HG03521 (cell line): ENCODE data around the gene SH3RF3.

Source experiments
- ATAC-seq: cut with Tn5 transposase; IDR thresholded peaks from one replicate; pipeline ENCODE4 v1.9.1; 2021; ENCODE audit warnings: mild to moderate bottlenecking, moderate library complexity; ENCODE audit not compliant: unreplicated experiment

The SH3RF3 gene

DNA sequence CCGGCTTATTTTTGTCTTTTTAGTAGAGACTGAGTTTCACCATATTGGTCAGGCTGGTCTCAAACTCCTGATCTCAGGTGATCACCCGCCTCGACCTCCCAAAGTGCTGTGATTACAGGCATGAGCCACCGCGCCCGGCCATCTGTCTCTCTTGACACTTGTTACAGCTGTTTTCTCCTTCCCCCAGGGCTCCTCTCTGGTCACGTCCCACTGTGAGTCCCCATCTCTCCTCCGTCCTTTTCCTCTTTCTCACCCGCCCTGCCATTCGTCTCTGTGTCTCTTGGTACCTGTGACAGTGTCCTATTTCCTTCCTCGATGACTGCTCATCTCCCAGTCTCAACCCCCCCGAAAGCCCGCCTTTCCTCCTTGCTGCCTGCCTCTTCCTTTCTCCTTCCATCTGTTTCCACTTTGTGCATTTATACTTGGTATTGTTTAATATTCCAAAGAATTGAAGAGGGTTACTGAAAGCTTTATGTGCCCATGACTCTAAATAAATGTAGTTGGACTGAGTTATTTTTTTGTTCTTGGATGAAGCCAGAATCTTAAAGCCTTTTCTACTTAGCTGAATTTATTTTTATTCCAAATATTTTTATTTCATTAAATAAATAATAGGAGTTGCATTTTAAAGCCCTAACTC, 241.5 kb downstream of the SH3RF3 start:
- ATAC-seq = no peak

DNA sequence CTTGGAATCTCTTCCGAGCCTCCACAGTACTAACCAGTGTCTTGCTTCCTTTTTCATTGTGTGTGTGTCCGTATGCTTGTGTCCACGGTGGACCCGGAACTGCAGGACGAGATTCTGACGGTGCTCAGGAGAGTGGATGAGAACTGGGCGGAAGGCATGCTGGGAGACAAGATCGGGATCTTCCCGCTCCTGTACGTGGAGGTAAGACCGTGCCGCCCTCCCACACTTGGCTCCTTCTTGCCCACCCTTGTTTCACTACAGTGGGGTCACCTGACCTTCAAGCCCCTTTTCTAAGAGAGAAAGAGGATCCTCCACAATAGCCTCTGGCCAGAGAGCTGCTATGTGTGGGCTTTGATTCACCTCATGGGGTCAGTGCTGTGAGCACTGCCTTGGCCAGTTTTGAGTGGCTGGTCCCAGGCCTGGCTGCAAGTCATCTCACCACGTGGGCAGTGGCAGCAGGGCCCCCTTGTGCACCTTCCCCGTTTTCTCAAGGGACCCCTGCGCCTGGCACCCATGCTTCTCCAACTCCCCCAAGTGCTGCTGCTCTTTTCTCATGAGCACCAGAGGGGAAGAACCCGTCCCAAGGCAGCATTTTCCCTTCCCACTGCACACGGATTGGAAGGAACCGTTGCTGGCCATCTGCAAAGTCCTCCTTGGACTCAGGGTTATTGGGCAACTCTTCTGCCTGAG, 242.6 kb downstream of the SH3RF3 start:
- no peak for ATAC-seq

DNA sequence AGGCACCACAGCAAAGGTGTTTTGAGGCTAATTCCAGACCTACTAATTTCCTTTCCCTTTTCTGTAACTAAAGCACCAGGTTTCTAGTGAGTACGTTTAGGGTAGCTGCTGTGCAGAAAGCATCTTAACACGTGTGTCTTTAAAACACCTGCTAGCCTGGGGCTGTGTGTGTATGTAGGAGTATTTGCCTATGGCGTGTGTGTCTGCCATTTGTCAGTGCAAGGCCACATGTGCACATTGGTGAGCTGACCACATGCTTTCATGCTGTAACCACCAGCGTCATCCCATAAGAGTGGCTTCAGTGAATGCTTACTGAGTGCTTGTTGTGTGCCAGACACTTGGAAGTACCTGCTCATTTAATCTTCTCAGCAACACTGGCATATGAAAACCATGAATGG, 243.2 kb downstream of the SH3RF3 start:
- ATAC-seq = no peak

DNA sequence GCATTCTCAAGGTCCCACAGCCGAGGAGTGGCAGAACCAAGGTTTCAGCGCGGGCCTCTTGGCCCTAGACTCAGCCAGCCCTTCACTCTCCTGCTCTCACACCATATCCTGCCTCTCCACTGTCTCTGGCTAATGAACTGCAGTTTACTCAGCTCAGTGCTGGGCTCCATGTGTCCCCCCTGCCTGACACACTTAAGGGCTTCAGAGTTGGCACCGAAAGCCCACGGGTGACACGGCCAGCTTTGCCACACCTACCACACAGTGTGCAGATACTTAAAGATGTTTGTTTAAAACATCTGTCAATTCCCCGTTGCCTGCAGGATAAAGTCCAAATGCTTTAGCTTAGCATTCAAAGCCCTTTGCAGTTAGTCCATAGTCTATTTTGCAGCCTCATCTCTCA, 243.6 kb downstream of the SH3RF3 start:
- ATAC-seq = no peak

DNA sequence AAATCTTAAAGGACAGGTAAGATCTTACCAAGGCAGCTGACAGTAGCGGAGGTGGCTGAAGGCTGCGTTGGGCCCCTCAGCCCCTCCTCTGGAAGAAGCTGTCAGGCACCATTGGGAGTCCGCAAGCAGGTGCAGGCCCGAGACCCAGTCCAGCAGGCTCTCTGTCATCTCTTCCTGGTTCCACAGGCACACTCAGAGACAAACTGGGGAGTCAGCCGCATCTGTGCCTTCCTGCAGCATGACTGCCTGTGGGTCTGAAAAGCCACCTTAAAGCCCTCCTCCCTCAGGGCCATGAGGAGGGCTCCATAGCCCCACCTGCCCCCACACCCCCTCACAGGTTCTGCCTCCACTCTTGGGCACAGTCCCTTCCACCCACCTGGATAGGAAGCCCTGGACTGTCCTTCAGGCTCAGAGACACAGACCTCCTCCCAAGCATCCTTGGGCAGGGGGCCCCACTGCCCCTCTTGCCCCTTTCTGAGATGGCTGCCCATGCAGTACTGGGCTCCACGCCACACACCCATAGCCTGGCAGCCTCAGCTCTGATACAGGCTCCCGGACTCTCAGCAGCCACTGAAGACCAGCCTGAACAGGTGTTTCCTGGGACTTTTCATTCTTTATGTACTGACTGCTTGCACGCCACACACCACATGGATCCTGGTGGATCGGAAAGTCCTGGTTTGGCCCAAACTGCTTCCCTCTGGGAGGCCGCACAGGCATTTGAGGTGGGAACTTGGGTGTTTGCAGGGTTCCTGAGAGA, 245.0 kb downstream of the SH3RF3 start:
- no peak for ATAC-seq

DNA sequence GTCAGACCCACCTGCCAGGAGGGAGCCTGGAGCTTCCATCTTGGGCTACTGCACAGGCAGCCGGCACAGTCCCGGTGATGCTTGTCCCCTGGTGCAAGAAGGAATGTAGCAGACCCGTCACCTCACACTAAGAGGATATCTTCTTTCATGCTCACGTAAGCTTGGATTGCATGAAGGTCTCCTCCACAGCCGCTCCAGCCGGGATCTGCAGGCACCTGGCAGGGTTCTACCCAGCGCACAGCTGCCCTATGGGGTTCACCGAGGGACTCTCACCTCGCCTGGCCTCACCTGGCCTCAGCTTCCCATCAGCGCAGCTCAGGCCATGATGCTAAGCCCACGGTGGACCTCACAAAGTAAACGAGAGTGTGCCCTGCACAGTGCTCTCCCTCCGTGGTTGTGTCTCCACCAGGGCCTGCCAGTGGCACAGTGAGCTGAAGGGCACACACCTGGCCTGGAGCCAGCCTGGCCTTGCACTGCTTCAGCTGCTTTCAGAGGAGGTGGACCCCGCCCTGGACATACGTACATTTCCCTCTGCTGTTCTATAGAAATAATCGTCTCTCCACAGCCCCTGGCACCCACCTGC, 245.6 kb downstream of the SH3RF3 start:
- ATAC-seq = no peak

DNA sequence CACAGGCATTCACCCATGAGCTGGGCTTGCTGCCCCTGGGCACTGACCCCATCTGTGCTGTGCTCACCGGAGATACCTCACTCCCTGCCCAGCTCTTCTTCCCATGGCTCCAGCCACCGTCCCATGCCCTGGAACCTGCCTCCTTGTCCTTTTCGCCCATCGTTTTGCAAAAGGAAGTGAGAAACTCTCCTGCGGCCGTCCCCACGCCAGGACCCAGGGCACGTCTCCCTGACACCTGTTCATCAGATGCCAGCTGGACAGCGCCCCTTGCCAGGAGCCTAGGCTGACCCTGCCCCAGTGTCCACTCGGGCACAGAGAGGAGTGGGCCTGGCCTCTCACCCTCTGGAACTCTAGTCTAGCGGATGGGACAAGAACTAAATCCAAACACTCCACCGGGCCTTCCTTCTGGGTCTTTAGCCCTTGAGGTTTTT, 246.1 kb downstream of the SH3RF3 start:
- ATAC-seq = no peak

DNA sequence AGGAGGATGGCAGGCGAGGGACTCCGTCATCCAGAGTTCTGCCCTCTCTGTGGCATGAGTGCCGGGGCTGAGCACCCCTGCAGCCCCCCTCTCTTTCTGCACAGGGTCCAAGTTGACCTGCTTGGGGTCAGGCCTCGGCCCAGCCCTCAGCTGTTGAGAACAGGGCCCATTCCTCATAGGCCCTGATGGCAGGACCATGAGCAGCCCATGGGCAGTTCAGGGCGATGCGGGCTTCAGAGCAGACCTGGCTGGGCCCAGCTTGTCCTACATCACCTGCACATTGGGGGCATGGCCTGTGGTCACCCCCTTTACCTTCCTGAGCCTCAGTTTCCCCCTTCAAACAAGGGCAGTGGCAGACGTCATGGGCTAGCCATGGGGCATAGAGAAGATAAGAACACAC, 246.7 kb downstream of the SH3RF3 start:
- ATAC-seq = no peak

DNA sequence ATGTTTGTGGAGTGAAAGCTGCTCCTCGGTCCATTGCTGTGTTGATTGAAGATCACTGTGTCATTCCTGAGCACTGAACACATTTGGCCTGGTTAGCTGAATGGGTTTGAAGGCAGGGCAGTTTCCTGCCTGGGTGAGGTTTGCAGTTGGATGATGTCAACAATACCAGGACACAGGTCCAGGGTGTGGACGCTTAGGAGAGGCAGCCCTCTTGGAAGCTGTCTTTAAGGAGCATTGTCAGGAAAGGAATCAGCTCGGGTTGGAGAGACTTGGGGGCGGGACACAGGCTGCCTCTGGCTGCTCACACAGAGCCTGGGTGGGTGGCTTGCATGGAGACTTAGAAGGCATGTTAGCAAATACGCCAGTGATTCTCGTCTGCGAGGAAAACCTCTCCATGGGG, 247.1 kb downstream of the SH3RF3 start:
- ATAC-seq = no peak

DNA sequence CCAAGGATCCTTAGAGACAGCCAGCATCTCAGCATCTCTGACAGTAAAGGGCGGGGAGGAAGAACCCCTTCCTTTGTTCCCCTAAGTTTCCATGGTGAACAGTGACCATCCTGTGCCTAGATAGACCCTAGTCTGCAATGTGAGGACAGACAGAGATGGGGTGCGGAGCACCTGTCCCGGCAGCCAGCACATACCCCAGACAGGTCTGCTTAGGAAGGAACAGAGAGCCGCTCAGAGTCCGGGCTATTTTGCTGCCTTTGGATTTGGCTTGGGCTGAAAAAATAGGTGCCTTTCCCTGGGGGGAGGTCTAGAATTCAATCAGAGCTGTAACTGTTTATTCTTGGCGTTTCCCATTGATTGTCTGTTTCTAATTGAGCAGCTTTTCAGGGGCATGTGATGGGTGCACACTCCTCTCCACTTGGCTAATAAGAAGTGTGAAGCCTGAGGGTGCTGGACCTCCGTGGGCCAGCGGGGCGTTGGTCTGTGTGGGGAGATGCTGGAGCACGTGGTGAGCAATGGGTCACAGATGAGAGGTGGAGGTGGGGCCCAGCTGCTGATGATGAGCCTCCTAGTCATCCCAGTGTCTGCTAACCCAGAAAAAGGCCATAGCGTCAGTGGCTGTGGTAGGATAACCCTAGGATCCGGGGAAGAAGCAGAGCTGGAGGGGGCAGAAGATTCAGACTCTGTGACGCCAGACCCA, 247.9 kb downstream of the SH3RF3 start:
- ATAC-seq = no peak

DNA sequence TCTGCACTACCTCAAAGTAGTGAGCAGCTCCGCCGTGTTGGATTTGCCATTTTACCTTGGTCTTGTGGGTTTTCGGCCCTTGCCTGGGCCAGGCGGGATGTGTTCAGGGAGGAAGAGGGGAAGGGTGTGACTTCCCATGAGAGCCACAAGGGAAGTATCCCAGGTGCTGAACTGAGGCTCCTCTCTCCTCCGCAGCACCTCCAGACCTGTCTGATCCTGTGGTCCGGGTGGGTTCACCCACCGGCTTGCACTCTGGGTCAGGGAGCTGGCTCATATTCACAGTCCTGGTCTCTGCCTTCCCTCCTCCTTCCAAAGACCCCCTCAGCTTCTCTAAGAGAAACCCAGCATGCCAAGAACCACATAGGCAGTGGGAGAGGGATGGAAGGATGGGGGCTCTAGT, 249.0 kb downstream of the SH3RF3 start:
- no peak for ATAC-seq

DNA sequence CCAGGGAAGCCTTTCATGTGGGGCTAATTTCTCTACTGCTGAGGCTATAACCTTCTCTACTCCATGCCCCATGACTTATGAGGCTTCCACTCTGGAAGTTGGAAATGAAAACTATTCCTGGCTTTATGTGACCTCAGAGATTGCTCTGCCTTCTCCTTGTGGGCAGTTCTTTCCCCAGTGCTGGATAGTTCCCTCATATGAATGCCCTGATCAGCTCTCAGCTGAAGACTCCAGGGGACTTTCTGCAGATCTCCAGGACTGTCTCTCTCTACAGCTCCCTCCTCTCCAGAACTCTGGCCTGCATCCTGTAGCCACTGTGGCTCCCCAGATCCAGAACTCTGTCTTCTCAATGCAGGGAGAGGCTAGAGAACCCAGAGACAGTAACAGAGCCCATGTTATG, 249.7 kb downstream of the SH3RF3 start:
- ATAC-seq = no peak

DNA sequence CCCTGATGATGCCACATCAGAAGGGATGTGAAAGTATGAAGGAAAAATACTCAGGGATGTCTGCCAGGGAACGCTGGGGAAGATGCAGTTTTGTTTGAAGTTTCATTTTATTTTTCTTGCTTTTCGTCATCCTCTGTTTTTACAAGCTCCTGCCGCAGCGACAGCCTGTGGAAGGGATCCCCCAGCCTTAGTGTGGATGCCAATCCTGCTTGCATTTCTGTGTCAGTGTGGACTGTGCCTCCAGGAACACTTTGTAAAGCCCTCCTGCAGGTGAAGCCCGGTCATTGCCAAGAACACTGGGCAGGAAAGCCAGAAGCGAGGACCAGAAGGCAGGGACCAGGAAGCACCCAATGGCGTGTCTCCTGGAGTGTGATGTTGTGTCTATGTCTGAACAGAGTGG, 250.5 kb downstream of the SH3RF3 start:
- no peak for ATAC-seq

DNA sequence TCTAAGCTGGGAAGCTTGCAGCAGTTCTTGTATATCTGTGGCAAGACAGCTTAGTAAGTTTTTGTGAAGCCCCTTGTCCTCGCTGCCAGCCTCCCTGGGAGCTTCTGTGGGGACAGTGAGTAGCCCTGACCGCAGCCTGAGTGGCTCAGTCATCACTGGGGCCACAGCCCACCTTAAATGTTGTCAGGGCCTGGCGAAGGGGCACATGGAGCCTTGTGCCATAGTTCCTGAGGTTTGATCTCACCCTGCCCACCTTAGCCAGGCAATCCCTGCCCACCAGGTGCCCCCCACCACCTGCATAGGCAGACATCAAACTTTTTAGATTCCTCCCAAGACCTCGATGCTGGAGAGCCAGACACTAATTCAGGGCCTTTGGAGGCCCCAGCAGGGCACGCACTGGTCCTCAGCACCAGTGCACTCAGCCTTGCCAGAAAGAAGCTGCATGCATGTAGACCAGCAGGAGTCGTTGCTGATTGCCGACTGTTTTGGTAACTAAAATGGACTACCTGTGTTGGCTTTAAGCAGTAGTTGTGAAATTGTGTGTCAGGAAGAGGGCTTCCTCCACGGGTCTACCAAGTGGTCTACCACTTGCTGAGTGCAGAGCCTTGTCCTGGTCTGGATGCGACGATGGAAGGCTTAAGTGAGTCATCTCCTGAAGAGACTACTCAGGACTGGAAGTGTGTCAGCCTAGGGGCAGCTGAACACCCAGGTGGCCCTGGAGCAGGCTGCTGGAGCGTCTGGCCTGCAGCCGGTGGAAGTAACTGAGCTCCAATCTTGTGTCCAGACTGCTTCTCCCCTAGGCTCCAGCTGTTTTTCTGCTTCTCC, 251.7 kb downstream of the SH3RF3 start:
- no peak for ATAC-seq

DNA sequence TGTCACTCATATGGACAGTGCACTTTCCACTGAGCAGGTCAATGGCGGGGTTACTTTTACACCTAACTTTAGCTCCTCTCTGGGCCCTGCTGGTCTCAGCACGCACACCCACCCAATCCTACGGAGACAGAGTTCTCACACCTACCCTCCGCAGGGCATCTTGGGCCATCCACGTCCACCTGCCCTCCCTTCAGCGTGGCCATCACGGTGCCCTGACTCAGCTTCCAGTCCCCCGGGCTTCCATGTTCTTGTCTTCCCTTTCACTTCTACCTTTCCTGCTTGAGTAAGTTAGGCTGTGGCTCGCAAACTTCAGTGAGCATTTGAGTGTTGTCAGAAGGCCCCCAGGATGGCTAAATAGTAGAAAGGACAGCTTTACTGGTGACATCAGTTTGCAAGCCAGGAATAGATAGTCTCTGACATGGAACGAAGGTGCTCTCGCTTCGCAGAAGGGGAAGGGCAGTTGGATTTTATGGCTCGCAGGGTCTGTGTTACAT, 252.4 kb downstream of the SH3RF3 start:
- ATAC-seq = no peak

DNA sequence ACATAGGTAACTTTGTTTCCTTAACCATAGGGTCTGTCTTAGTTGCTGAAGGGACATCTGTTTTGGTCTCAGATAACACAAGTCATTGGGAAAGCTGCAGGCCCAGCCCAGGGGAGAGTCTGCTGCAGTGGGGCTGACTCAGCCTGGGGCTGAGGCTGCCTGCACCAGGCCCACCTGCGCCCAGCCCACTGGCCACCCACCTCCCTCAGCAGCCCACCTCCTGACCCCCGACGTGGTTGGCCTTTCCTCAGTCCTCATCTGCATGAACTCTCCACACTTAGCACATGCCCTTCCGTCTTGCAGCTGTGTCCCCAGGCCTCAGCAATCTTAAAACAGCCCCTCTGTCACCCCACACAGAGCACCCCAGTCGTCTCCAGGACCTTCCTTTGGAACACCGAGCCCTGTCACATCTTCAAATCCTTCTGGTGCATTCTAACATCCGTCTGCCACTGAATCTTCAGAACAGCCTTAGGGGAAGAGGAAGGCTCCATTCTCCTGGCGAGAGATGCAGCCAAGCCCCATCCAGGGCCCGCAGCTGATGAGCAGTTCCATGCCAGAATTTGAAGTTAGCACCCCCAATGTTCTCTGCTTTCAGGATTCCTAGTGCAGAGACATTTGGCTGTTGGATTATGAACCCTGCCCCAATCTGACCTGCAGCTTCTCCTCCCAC, 253.4 kb downstream of the SH3RF3 start:
- no peak for ATAC-seq

DNA sequence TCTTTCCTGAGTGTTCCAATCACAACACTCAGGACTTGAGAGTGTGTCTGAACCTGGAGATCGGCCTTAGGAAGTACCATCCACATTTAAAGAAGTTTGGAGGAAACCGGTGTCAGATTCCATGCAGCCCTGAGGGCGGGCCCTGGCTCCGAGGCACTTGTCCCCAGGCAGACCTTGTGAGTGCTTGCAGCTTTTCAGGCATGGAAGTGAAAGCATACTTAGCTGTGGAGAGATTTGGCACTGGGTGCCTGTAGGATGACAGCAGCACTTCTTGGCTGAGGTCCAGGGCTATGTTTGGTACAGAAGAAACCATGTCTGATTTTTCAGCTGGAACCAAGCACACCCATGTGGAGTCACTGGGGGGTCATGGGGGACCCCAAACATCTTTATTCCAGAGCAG, 253.9 kb downstream of the SH3RF3 start:
- ATAC-seq = no peak

DNA sequence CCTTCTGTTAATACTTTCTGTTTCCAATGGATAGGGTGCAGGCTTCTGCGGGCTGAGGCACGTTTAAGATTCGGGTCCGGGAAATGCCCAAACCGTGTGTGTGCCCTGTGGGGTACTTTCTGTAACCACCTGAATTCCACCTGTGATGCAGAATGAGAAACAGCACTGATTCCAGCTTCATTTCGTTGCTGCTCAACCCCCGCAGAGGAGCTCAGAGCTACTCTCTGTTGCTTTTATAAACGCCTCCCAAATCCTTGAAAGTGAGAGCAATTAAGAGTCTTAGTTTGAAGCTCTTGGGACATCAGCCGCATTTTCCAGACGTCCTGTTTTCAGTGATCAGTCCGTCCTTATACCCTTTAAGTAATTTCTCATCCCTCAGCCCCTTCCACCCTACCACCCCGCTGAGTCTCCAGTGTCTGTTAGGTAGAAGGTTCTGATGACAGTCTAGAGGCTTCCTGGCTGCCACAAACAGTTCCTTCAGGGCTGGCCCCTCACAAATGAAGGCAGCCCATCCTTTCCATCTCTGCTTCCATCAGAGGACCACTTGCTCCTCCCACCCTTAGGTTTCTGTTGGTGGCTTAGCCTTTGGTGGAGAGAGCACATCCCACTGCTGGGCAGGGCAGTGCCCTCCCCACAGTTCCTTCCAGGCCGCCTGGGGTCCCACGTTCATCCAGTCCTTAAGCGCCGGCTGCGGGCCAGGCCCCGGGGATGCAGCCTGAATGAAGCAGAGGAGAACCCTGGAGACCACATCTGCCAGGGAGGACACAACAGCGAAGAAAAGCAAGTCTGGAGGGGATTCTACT, 254.7 kb downstream of the SH3RF3 start:
- ATAC-seq = no peak
